Fibroblast of skin of back (primary cell): ENCODE results near the gene TCP11L2.
"Not testable (repeated sequence)": the region's sequence is repeated elsewhere in the genome, so short reads cannot be mapped to it uniquely, and the experiment has no call there.

Experiments
- DNase-seq: peaks from one replicate; pipeline ENCODE4 v3.0.0-alpha.2; 2013

The TCP11L2 gene

GRCh38 chr12:106284358-106285105, 18.0 kb upstream of the TCP11L2 start:
- DNase-seq, result no peak

GRCh38 chr12:106285982-106286381, 16.6 kb upstream of the TCP11L2 start:
- no peak for DNase-seq

- DNase-seq, result not testable (repeated sequence)
Measured at GRCh38 chr12:106286576-106287162, 15.9 kb upstream of the TCP11L2 start.

GRCh38 chr12:106287364-106287763, 15.2 kb upstream of the TCP11L2 start:
- DNase-seq, result no peak

GRCh38 chr12:106288101-106288493, 14.4 kb upstream of the TCP11L2 start:
- no peak for DNase-seq

- DNase-seq, result peak; percentile 94
Measured at GRCh38 chr12:106288494-106289195, 13.9 kb upstream of the TCP11L2 start.

- DNase-seq, result peak; percentile 61
Measured at GRCh38 chr12:106289196-106289681, 13.3 kb upstream of the TCP11L2 start.

GRCh38 chr12:106290666-106291065, 11.9 kb upstream of the TCP11L2 start:
- DNase-seq, result no peak

- no peak for DNase-seq
Measured at GRCh38 chr12:106291342-106291741, 11.2 kb upstream of the TCP11L2 start.

- DNase-seq, result no peak
Measured at GRCh38 chr12:106292339-106292738, 10.2 kb upstream of the TCP11L2 start.

- DNase-seq, result peak; percentile 86
Measured at GRCh38 chr12:106296179-106296877, 6.2 kb upstream of the TCP11L2 start.

- DNase-seq, result no peak
Measured at GRCh38 chr12:106297075-106297474, 5.5 kb upstream of the TCP11L2 start.

- DNase-seq, result no peak
Measured at GRCh38 chr12:106297681-106298080, 4.9 kb upstream of the TCP11L2 start.

- DNase-seq, result peak; percentile 49
Measured at GRCh38 chr12:106299202-106299774, 3.2 kb upstream of the TCP11L2 start.

GRCh38 chr12:106300761-106301160, 1.8 kb upstream of the TCP11L2 start:
- peak; percentile 21 for DNase-seq

- peak; percentile 86 for DNase-seq
Measured at GRCh38 chr12:106301241-106301610, 1.3 kb upstream of the TCP11L2 start.

- DNase-seq, result peak; percentile 34
Measured at GRCh38 chr12:106301611-106302321, 767 bp upstream of the TCP11L2 start.

GRCh38 chr12:106303202-106303820, 778 bp downstream of the TCP11L2 start:
- DNase-seq, result peak; percentile 77

GRCh38 chr12:106304001-106304421, 1.5 kb downstream of the TCP11L2 start:
- no peak for DNase-seq

GRCh38 chr12:106304797-106305196, 2.3 kb downstream of the TCP11L2 start:
- DNase-seq, result no peak

- no peak for DNase-seq
Measured at GRCh38 chr12:106305376-106305775, 2.8 kb downstream of the TCP11L2 start.
